PC-9 (cell line): ENCODE results near the gene PPARA. TPM values are rescaled to one million over a fixed set of nuclear protein-coding genes. Genes with fewer than 3 reads are reported as not detected.
"Not testable (repeated sequence)": the region's sequence is repeated elsewhere in the genome, so short reads cannot be mapped to it uniquely, and the experiment has no call there.

ENCODE experiments used
- BruUV-seq: library from RNA; stranded (reverse); fragments of 400-500 nt; replicated peaks from 2 replicates; lab custom pipeline; 2021; lab: Mats Ljungman, UMichigan
- CTCF ChIA-PET: fragments of 300-600 bp; sonication (Branson Sonifier 250); formaldehyde crosslinking; loops from one replicate; lab custom pipeline; 2022; ENCODE audit warnings: antibody characterized with exemption; lab: Charles Lee
- POLR2A ChIA-PET: fragments of 300-600 bp; sonication (Branson Sonifier 250); formaldehyde crosslinking; loops from one replicate; lab custom pipeline; 2022; ENCODE audit warnings: antibody characterized with exemption; ENCODE audit not compliant: unreplicated experiment; lab: Charles Lee
- DNase-seq, 2 experiments: peaks; one replicate each; pipeline versions ENCODE4 v3.0.0 to v3.0.0-alpha.2; 2015 to 2022; ENCODE audit warnings: mixed read lengths in 1 of 2
- H2AFZ ChIP-seq: fragments of 200-600 bp; sonication (generic); 2 replicates; pipeline ENCODE4 v1.8.1; 2017; ENCODE audit warnings: antibody characterized with exemption
- H3F3A ChIP-seq: fragments of 200-600 bp; sonication (generic); 2 replicates; pipeline ENCODE4 v1.8.1; 2017; ENCODE audit warnings: antibody characterized with exemption, mild to moderate bottlenecking, low read depth; ENCODE audit not compliant: insufficient read depth
- H3K27ac ChIP-seq: fragments of 200-600 bp; sonication (generic); 2 replicates; pipeline ENCODE4 v1.6.1; 2016; ENCODE audit warnings: mixed run types
- H3K27me3 ChIP-seq: fragments of 200-600 bp; sonication (generic); 2 replicates; pipeline ENCODE4 v1.6.1; 2016; ENCODE audit warnings: low read depth, mixed run types; ENCODE audit not compliant: insufficient read depth
- H3K36me3 ChIP-seq: fragments of 200-600 bp; sonication (generic); 2 replicates; pipeline ENCODE4 v1.6.1; 2016; ENCODE audit warnings: low read depth, mixed run types
- H3K4me1 ChIP-seq: fragments of 200-600 bp; sonication (generic); replicated peaks from 2 replicates; pipeline ENCODE4 v1.6.1; 2016; ENCODE audit warnings: mixed run types; ENCODE audit not compliant: insufficient read depth
- H3K4me2 ChIP-seq: fragments of 200-600 bp; sonication (generic); 2 replicates; pipeline ENCODE4 v1.6.1; 2017; ENCODE audit warnings: mixed run types
- H3K4me3 ChIP-seq: fragments of 200-600 bp; sonication (generic); 2 replicates; pipeline ENCODE4 v1.6.1; 2016; ENCODE audit warnings: mixed run types
- H3K79me2 ChIP-seq: fragments of 200-600 bp; sonication (generic); 2 replicates; pipeline ENCODE4 v1.6.1; 2017; ENCODE audit warnings: low read depth, mixed run types
- H3K9me2 ChIP-seq: fragments of 200-600 bp; sonication (generic); 2 replicates; pipeline ENCODE4 v1.8.1; 2017; ENCODE audit warnings: mild to moderate bottlenecking; ENCODE audit not compliant: insufficient read depth
- H3K9me3 ChIP-seq: fragments of 200-600 bp; sonication (generic); 2 replicates; pipeline ENCODE4 v1.8.1; 2016; ENCODE audit warnings: low read depth; ENCODE audit not compliant: insufficient read depth
- H4K20me1 ChIP-seq: fragments of 200-600 bp; sonication (generic); 2 replicates; pipeline ENCODE4 v1.8.1; 2017; ENCODE audit not compliant: insufficient read depth
- CTCF ChIP-seq: fragments of 200-600 bp; sonication (generic); conservative IDR thresholded peaks from 2 replicates; pipeline ENCODE4 v1.6.1; 2017; ENCODE audit warnings: mixed run types, antibody characterized with exemption, mild to moderate bottlenecking, moderate library complexity
- EZH2 ChIP-seq: fragments of 200-600 bp; sonication (generic); IDR thresholded peaks from 2 replicates; pipeline ENCODE4 v1.8.0; 2017; ENCODE audit warnings: antibody characterized with exemption, low read depth
- intact Hi-C: fragments of 100-400 bp; cut with micrococcal nuclease; formaldehyde crosslinking; loops from one replicate; pipeline ENCODE4 v1.10.0; 2022; ENCODE audit not compliant: unreplicated experiment
- total RNA-seq: library from RNA; stranded (reverse); gene quantifications from 2 replicates; pipeline ENCODE4 v1.2.3, GENCODE V29; 2021

Gene PPARA
- total RNA-seq, 1 experiment from 2014 or later, result 43.9 TPM

DNA sequence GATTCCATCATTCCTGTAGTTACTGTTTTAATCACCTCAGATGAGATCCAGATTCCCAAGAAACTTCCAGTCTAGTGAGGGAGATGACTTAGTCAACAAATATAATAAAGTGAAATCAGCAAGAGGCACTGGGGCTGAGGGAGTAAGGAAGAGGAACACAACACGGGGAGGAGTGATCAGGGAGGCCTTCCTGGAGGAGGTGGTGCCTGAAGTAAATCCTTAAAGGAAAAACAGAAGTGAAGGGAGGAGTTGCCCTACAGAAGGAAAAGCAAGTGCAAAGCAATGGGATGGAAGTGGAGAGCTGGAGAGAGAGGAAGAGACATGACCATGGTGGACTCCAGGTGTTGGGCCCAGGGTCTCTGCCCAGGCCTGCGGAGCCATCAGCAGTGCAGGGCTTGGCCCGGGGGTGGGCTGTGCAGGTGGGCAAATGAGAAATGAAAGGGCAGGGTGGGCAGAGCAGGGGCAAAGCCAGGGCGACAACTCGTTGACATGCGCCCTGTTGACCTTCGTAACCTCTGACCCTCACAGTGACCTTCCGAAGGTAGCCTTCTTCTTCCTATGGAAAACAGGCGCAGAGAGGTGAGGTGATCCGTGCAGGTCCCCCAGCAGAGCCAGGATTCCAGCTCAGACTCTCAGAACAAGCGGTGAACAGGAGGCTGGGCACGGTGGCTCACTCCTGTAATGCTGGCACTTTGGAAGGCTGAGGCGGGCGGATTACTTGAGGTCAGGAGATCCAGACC is 12.1 kb upstream of the PPARA start:
- ChIA-PET POLR2A (no interaction called here), CTCF (no interaction called here)
- TF ChIP-seq CTCF, result no peak
- no peak for TF ChIP-seq EZH2
- no peaks in the 10 kb centered on the region for H3K9me2 ChIP-seq
- no TSS peak for BruUV-seq
- no peak overlapping the region for H3K4me3 ChIP-seq
- no peaks in the 10 kb centered on the region for H3K9me3 ChIP-seq
- peaks cover 11% of the 10 kb centered on the region; the same call in 1 of the 2 replicates for H3K27me3 ChIP-seq
- H3K4me1 ChIP-seq, result no peaks in the 10 kb centered on the region
- no peaks in the 10 kb centered on the region for H3K79me2 ChIP-seq
- H3K36me3 ChIP-seq, result no peaks in the 10 kb centered on the region
- DNase-seq, result no peak
- no peaks in the 10 kb centered on the region for H3F3A ChIP-seq
- no peak overlapping the region for H3K27ac ChIP-seq
- H2AFZ ChIP-seq, result no peak overlapping the region
- intact Hi-C loops, result no loop called here
- no peaks in the 10 kb centered on the region for H4K20me1 ChIP-seq
- H3K4me2 ChIP-seq, result no peak overlapping the region

DNA sequence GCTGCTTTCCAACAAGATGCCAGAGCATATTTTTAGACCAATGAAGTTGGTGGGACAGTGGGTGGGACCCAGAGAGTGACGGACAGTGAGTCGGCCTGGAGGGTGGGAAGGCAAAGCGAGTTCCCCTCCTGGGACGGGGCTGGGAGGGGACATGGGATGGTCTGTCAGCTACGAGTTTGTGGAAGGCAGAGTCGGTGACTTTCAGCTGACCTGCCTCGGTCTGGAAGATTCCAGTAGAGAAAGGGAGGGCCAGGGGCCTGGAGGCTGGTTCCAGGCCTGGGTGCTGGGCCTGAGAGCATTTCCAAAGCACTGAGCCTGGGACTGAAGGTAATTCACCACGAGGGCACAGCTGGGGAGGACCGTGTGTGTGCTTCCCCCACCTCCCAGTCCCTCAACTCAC is 10.9 kb upstream of the PPARA start:
- H4K20me1 ChIP-seq, CTCF ChIA-PET, H3F3A ChIP-seq, BruUV-seq, intact Hi-C loops, H3K9me2 ChIP-seq, H3K36me3 ChIP-seq, H3K4me1 ChIP-seq, H3K4me3 ChIP-seq, H3K27ac ChIP-seq, H3K79me2 ChIP-seq, H2AFZ ChIP-seq, H3K9me3 ChIP-seq, DNase-seq, POLR2A ChIA-PET, H3K4me2 ChIP-seq: not testable (repeated sequence)
- peaks cover 16% of the 10 kb centered on the region; the same call in 1 of the 2 replicates for H3K27me3 ChIP-seq

GRCh38 chr22:46139895-46140350 is 10.4 kb upstream of the PPARA start:
- TF ChIP-seq CTCF (no peak), EZH2 (no peak)
- no peak overlapping the region for H3K27ac ChIP-seq
- no peaks in the 10 kb centered on the region for H3F3A ChIP-seq
- H3K4me1 ChIP-seq, result no peaks in the 10 kb centered on the region
- BruUV-seq, result no TSS peak
- POLR2A ChIA-PET, result no interaction called here
- H3K4me2 ChIP-seq, result no peak overlapping the region
- no peaks in the 10 kb centered on the region for H4K20me1 ChIP-seq
- H2AFZ ChIP-seq, result no peak overlapping the region
- DNase-seq, result no peak
- H3K9me2 ChIP-seq, result no peaks in the 10 kb centered on the region
- H3K79me2 ChIP-seq, result no peaks in the 10 kb centered on the region
- intact Hi-C loops, result no loop called here
- CTCF ChIA-PET, result no interaction called here
- H3K36me3 ChIP-seq, result no peaks in the 10 kb centered on the region
- no peak overlapping the region for H3K4me3 ChIP-seq
- H3K9me3 ChIP-seq, result no peaks in the 10 kb centered on the region
- H3K27me3 ChIP-seq, result peaks cover 16% of the 10 kb centered on the region; the same call in 1 of the 2 replicates
